Middle frontal gyrus (tissue), 1 donor: ENCODE results near the gene AUNIP.

Experiments used
- DNase-seq: peaks from one replicate; pipeline ENCODE4 v3.0.0-alpha.2; 2015; ENCODE audit warnings: low spot score; ENCODE audit errors: extremely low spot score

The AUNIP gene

DNA sequence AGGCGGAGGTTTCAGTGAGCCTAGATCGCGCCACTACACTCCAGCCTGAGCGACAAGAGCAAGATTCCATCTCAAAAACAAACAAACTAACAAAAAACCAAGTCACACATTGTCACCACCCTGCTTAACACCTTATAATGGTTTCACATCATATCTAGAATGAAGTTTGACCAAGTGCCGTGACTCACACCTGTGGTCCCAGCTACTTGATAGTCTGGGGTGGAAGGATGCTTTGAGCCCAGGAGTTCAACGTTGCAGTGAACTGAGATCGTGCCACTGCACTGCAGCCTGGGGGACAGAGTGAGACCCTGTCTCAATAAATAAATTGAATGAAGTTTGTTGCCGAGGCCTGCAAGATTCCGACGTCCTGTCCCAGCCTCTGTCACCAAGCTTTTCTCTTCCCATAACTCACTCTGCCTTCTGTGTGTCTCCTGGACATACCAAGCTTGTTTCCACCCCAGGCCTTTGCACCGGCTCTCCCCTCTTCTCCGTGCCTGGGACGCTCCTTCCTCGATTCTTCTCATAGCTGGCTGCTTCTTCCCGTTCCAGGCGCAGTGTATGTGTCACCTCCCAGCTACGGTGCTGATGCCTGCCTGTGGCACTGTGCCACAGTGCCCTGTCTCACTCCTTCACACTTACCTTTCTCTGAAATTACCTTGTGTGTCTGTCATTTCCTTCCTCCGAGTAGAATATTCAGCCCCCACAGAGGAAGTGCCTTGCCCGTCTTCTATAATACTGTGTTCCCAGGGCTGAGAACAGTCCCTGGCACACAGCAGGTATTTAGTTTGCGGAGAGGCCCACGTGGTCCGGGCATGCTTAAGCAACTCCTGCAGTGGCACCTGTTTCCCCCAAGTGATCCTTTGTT lies 63.1 kb downstream of the AUNIP start:
- DNase-seq: no peak

DNA sequence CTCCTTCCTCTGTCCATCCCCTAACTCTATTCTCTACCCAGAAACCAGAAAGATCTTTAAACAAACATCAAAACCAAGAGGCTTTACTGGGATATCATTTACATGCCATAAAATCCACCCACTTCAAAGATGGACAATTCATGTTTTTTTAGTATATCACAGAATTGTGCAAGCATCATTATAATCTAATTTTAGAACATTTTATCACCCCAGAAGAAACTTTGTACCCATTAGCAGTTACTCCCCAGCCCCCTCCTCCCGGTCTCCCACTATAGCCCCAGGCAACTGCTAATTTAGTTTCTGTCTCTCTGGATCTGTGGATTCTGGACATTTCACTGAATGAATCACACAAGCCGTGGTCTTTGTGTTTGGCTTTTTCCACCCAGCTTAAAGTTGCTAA lies 64.0 kb downstream of the AUNIP start:
- no peak for DNase-seq

GRCh38 chr1:25794325-25794724 lies 64.9 kb downstream of the AUNIP start:
- no peak for DNase-seq

DNA sequence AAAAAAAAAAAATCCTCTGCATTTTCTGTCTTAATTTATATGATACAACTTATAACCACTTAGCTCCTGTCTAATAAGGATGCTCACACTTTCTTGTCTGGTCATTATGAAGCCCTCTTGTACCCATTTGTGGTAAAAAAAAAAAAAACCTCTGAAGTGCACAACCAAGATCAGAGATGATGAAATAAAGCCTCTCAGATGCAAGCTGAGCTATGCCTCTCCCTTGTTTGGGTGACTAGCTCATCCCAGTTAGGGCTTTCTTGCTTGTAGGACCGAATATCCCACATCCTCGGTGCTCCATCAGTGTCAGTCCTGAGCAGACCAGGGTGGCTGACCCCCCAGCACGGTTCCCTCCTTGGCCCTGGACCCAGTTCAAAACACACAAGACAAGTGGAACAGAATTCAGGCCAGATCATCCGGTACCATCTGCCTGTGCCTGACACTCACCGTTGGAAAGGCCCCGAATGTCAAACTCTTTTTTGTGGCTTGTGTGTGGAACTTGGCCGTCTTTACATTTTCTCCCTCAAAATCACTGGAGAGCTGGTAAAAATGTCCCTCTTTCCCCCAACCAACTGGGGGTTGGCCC lies 65.6 kb downstream of the AUNIP start:
- no peak for DNase-seq

DNA sequence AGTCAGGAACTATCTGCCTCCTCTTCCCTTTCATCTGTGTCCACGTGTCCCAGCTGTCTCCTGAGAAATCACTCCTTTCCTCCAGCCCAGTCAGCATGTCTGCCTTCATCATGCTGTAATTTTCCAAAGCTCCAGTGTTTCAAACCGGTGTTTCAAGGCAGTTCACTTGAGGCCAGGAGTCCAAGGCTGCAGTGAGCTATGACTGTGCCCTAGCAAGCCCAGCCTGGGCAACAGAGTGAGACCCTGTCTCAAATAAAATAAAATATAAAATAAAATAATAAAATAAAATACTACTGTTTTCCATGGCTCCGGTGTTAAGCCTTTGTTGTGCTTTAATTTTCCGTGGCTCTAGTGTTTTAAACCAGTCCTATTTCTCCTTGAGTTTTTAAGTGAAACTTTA lies 67.1 kb downstream of the AUNIP start:
- no peak for DNase-seq

- no peak for DNase-seq
Measured at GRCh38 chr1:25790472-25790871, 68.8 kb downstream of the AUNIP start.

DNA sequence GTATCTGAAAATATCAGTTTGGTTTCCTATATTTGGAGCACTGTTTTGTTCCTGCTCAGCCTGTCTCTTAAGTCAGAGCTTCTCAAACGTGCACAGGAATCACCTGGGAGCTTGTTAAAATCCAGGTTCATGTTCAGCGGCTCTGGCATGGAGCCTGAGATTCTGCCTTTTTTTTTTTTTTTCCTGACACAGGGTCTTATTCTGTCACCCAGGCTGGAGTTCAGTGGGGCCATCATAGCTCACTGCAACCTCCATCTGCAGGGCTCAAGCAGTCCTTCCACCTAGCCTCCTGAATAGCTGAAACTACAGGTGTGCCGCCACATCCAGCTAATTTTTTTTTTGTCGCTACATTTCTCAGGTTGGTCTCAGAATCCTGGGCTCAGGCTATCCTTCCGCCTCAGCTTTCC lies 71.5 kb downstream of the AUNIP start:
- no peak for DNase-seq

DNA sequence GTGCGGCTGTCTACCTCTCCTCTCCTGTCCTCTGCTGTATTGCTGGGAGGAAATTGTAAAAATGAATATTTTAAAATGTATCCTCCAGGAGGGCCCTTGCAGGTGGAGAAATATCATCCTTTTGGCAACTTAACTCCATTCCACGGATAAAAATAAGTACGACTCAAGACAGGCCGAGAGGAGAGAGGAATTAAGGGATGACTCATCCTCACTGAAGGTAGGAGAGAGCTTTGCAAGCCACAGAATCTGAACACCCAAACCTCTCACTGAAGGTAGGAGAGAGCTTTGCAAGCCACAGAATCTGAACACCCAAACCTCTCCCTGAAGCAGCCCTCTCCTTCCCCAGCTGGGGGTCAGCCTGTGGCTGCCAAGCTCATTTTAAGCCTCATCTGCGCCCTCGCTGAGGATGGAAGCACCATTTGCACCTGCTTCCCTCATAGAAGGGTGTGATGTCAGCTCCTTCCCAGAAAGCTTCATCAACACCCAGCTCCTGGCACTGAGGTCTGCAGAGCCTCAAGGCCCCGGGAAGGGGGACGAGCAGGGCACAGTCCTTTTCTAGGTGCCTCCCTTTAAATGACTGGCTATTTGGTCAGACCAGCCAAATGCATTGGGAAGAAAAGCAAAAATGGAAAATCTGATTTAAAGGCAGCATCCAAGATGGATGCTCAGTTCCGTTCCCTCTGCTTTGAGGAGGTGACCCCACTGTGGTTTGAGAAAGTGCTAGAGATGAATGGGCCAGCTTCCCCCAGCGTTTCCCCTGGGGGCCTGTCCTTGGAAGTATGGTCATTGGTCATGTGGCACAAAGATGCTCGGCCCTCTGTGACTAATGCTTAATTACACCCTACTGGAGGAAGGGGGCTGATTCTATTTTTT lies 72.1 kb downstream of the AUNIP start:
- peak; percentile 36 for DNase-seq

DNA sequence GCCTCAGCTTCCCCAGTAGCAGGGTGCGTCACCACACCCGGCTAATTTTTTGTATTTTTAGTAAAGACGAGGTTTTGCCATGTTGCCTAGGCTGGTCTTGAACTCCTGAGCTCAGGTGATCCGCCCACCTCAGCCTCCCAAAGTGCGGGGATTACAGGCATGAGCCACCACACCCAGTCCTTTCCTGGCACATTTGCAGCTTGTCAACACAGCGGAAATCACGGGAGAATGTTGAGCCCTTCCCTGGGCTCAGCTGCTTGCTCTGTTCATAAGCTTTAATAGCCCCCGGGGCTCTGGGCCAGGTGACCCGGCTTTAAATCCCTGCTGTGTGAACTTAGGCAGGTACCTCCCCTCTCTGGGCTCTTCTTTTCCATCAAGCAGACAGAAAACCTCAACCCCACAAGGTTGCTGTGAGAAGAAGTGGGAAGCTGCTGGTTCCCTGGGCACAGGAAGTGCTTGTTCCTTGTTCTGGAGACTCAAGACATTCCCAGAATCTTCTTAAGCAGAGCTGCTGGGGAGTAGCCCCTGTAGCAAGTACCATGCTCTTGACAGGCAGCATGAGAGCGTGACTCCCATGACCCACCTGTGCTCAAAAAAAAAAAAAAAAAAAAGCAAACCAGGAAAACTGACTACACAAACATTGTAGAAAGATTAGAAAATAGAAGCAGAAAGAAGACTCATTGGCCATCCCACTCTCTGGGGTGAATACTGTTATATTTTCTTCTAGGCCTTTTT lies 73.8 kb downstream of the AUNIP start:
- no peak for DNase-seq

DNA sequence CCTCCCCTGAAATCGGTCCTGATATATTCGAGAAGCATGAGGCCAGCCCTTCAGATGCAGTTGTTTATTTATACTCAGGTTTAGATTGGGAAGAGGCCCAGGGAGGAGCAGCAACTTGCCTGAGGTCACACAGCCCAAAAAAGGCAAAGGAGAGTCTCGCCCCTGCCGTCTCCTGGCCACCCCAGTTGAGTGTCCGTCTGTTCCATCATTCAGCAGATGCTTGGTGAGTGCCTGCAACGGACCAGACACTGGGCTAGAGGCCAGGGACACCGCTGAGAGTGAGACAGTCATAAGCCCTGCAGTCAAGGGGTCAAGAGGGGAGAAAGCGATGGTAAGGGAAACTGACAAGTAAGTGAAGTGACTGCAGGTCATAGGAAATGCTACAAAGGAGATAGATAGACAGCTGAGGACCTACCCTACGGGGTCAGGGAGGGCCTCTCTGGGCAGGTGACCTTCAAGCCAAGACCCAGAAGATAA lies 74.6 kb downstream of the AUNIP start:
- no peak for DNase-seq
